GM13976 (cell line): ENCODE measurements around the gene UBA5.
A peak's percentile ranks its signal among the peaks of the same experiment; 100 is the strongest.
"Not testable (repeated sequence)": the region's sequence is repeated elsewhere in the genome, so short reads cannot be mapped to it uniquely, and the experiment has no call there.

Source experiments
- DNase-seq: peaks from one replicate; pipeline ENCODE4 v3.0.0; 2012; ENCODE audit warnings: low spot score
- in situ Hi-C: fragments of 300-500 bp; cut with MboI; formaldehyde crosslinking; loops from one replicate; pipeline ENCODE4 v1.12.0; 2022; ENCODE audit warnings: low sequenced_read_pairs, mixed read lengths, inconsistent platforms; ENCODE audit not compliant: unreplicated experiment
- TF ChIP-seq, protein P1 (sequence below): IDR thresholded peaks from 2 replicates; pipeline ENCODE4 v1.5.1; 2012; ENCODE audit warnings: borderline replicate concordance, mild to moderate bottlenecking; ENCODE audit not compliant: insufficient read depth; ENCODE audit errors: extremely low read depth, missing control alignments, control extremely low read depth

Gene UBA5

DNA sequence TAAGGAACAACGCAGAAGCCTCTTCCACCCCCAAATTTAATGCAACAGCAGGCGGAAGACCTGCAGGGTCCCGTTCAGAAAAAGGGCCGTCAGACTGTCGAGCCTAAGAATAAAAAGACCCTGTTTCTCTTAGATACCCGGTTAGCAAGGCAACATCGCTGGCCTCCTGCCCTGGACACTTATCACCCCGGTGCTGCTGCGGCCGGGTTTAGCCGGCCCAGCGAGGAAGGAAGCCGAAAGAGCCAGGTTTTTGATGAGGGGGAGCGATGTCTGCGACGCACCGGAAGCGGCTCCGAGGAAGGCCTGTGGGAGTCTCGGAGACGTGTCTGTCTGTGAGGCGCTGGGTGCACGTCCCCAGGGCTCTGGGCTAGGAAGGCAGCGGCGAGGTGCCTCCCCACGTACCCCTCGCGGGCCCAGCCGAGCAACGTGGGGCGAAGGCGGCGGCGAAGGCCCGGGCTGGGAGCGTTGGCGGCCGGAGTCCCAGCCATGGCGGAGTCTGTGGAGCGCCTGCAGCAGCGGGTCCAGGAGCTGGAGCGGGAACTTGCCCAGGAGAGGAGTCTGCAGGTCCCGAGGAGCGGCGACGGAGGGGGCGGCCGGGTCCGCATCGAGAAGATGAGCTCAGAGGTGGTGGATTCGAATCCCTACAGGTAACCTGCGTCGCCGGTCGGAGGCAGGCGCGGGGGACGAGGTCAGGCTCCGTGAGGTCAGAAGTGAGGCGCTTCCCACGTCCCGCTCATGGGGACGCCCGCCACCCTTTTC, at the start of gene UBA5:
TSS of gene UBA5 (plus strand) at position 278 of the 759 bp plus-strand sequence. CDS start at position 487, 209 bp downstream.
- DNase-seq, result peak; percentile 86
- TF ChIP-seq, protein P1, sequence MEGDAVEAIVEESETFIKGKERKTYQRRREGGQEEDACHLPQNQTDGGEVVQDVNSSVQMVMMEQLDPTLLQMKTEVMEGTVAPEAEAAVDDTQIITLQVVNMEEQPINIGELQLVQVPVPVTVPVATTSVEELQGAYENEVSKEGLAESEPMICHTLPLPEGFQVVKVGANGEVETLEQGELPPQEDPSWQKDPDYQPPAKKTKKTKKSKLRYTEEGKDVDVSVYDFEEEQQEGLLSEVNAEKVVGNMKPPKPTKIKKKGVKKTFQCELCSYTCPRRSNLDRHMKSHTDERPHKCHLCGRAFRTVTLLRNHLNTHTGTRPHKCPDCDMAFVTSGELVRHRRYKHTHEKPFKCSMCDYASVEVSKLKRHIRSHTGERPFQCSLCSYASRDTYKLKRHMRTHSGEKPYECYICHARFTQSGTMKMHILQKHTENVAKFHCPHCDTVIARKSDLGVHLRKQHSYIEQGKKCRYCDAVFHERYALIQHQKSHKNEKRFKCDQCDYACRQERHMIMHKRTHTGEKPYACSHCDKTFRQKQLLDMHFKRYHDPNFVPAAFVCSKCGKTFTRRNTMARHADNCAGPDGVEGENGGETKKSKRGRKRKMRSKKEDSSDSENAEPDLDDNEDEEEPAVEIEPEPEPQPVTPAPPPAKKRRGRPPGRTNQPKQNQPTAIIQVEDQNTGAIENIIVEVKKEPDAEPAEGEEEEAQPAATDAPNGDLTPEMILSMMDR, result no peak
- in situ Hi-C loops, result no loop called here

- DNase-seq, result not testable (repeated sequence)
These were observed 44.8 kb upstream of the UBA5 start for GRCh38 chr3:132615301-132615700.

GRCh38 chr3:132615881-132616280, 44.2 kb upstream of the UBA5 start:
- DNase-seq, result no peak
- in situ Hi-C loops, result no loop called here
- TF ChIP-seq, protein P1, result no peak

More at GRCh38 chr3:132615301-132615700, 44.8 kb upstream of the UBA5 start:
- in situ Hi-C loops, result not testable (repeated sequence)

- in situ Hi-C loops, result no loop called here
- TF ChIP-seq, protein P1, result no peak
These were observed 43.3 kb upstream of the UBA5 start for GRCh38 chr3:132616780-132617179.

DNA sequence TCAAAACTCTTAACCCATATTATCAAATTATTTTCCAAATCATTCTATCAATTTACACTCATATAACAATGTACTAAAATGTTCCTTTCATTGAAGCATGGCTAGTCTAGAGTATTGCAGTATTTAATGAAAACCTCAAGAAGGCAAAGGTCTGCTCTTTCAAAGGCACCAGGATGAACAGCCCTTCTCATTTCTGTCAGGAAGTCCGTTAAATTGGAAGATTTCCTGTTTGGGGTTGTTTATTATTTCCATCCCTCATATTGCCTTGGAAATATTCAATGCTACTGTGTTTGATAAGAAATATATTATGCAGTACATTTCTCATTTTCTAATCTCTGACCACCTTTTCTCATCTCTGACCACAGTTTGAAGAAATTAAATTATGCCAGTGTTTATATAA, 38.0 kb upstream of the UBA5 start:
- no peak for DNase-seq
- TF ChIP-seq, protein P1, result no peak
- in situ Hi-C loops, result no loop called here

More at GRCh38 chr3:132616780-132617179, 43.3 kb upstream of the UBA5 start:
- no peak for DNase-seq

DNA sequence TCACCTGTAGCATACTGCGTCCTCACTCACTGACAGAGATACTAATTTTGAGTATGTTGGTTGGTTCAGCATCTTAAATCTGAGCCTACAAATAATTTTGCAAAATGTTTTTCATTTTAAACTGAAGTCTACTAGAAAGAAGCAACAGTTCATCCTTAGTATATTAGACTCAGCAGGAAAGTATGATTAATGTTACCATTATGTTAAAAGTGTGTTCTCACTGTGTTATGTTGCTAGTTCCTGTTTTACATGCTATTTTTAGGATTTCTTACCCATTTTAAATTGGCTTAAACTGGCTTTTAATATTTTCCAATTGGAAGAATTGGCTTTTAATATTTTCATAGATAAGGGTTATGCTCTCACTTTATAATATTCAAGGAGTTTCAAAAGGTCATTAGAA, 37.4 kb upstream of the UBA5 start:
- no peak for DNase-seq
- in situ Hi-C loops, result no loop called here
- TF ChIP-seq, protein P1, result no peak

DNA sequence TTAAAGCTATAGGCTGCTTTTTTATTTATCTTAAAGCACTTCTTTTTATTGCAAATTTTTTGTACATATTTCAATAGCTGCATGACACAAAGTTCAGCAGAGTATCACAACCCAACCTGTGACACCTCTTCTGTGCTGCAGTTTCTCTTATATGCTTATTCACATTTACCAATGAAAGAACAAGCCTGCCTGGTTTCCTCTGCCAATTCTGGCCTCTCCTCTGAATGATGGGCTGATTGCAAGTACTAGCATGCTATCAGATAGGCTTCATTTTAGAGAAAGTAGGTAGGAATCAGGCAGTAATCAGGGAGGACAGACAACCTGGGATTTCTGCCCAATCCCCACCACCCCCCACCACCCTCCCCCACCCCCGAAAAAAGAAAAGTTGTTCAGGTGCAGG, 36.5 kb upstream of the UBA5 start:
- DNase-seq, result no peak
- TF ChIP-seq, protein P1, result no peak
- in situ Hi-C loops, result no loop called here
